ENCODE results near the gene C2orf78. TPM values are rescaled to one million over a fixed set of nuclear protein-coding genes. Genes with fewer than 3 reads are reported as not detected.

The C2orf78 gene
- total RNA-seq, 2 experiments from 2014 or later, result not detected

DNA sequence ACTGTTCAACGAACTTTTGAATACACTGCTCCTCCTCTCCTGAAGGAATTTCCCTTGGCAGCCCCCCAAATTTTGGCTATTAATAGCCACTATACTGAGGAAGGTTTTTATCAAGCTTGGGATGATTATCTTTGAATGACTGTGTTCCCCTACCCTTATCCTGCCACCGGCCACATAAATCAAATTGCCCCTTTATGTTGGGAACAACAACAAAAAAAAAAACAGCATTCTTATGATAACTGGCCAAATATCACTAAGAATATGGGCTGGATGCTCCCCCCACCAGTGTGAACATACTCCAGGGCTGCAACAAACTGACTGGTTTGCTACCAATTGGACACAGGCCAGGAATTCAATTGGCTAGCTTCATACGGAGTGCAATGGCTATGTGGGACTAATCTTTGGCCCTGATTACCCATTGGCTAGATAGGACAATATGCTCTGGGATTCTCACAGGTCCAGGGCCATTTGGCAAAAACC is 24.7 kb upstream of the C2orf78 start:
- POLR2A ChIA-PET, result no interaction called here
- H3K27me3 Mint-ChIP-seq, result no peaks in the 10 kb centered on the region
- no peaks in the 10 kb centered on the region for H3K4me1 Mint-ChIP-seq (ENCODE audit: low read depth)
- H3K4me3 Mint-ChIP-seq, result no peak overlapping the region
- intact Hi-C loops (cut with micrococcal nuclease), result no loop called here
- no peaks in the 10 kb centered on the region for H3K9me3 Mint-ChIP-seq
- CTCF ChIA-PET, result no interaction called here
- no peak for DNase-seq
- peaks cover 28% of the 10 kb centered on the region for H3K36me3 Mint-ChIP-seq (ENCODE audit: low read depth)
- no peak for ATAC-seq
- TF ChIP-seq CTCF (IDR thresholded peaks at IDR 0.05), result no peak
- H3K27ac Mint-ChIP-seq, result no peak overlapping the region

GRCh38 chr2:73759904-73760303 is 24.1 kb upstream of the C2orf78 start:
- no peak for DNase-seq
- ChIA-PET CTCF (no interaction called here), POLR2A (no interaction called here)
- no peak for ATAC-seq
- Mint-ChIP-seq H3K4me3 (no peak overlapping the region), H3K27ac (no peak overlapping the region), H3K9me3 (no peaks in the 10 kb centered on the region), H3K36me3 (ENCODE audit: low read depth) (peaks cover 26% of the 10 kb centered on the region), H3K4me1 (ENCODE audit: low read depth) (no peaks in the 10 kb centered on the region), H3K27me3 (no peaks in the 10 kb centered on the region)
- TF ChIP-seq CTCF (IDR thresholded peaks at IDR 0.05), result no peak
- intact Hi-C loops (cut with micrococcal nuclease), result no loop called here

- CTCF ChIA-PET, result interaction anchor here (1.1 kb wide), 1 partner anchor 11 kb away, joined by 3 read pairs; no protein-coding TSS in a partner anchor
- intact Hi-C loops (cut with micrococcal nuclease), result no loop called here
- Mint-ChIP-seq H3K4me3 (no peak overlapping the region), H3K36me3 (ENCODE audit: low read depth) (peaks cover 34% of the 10 kb centered on the region), H3K27ac (no peak overlapping the region), H3K27me3 (no peaks in the 10 kb centered on the region), H3K9me3 (no peaks in the 10 kb centered on the region), H3K4me1 (ENCODE audit: low read depth) (peaks cover under 1% of the 10 kb centered on the region)
- TF ChIP-seq CTCF (IDR thresholded peaks at IDR 0.05), result no peak
- ATAC-seq (no peak), DNase-seq (no peak)
- POLR2A ChIA-PET, result no interaction called here
Observed at GRCh38 chr2:73762571-73762970, 21.4 kb upstream of the C2orf78 start.

GRCh38 chr2:73764945-73765344 is 19.0 kb upstream of the C2orf78 start:
- no peak for TF ChIP-seq CTCF (IDR thresholded peaks at IDR 0.05)
- ATAC-seq (no peak), DNase-seq (no peak)
- intact Hi-C loops (cut with micrococcal nuclease), result no loop called here
- Mint-ChIP-seq H3K9me3 (no peaks in the 10 kb centered on the region), H3K4me1 (ENCODE audit: low read depth) (peaks cover 11% of the 10 kb centered on the region), H3K27ac (no peak overlapping the region), H3K4me3 (no peak overlapping the region), H3K27me3 (no peaks in the 10 kb centered on the region), H3K36me3 (ENCODE audit: low read depth) (peaks cover 45% of the 10 kb centered on the region)
- ChIA-PET POLR2A (interaction anchor here (0.6 kb wide), 2 partner anchors 9 to 356 kb away, joined by 3 read pairs; no protein-coding TSS in a partner anchor), CTCF (interaction anchor here (0.9 kb wide), 1 partner anchor 16 kb away, joined by 3 read pairs; no protein-coding TSS in a partner anchor)

- POLR2A ChIA-PET, result interaction anchor here (0.7 kb wide), 1 partner anchor 8 kb away, joined by 3 read pairs; no protein-coding TSS in a partner anchor
- no peak for TF ChIP-seq CTCF (IDR thresholded peaks at IDR 0.05)
- ATAC-seq, result no peak
- Mint-ChIP-seq H3K9me3 (no peaks in the 10 kb centered on the region), H3K4me3 (no peak overlapping the region), H3K27me3 (no peaks in the 10 kb centered on the region), H3K36me3 (ENCODE audit: low read depth) (peaks cover 48% of the 10 kb centered on the region), H3K4me1 (ENCODE audit: low read depth) (peaks cover 17% of the 10 kb centered on the region), H3K27ac (no peak overlapping the region)
- DNase-seq, result no peak
- intact Hi-C loops (cut with micrococcal nuclease), result no loop called here
- CTCF ChIA-PET, result interaction anchor here (1.0 kb wide), 1 partner anchor 569 kb away, joined by 3 read pairs; no protein-coding TSS in a partner anchor
Observed at GRCh38 chr2:73766349-73766748, 17.6 kb upstream of the C2orf78 start.

All from activated CD8-positive, alpha-beta T cell treated with anti-CD3 and anti-CD28 coated beads for 36 hours (primary cell).